GM19099 (cell line): ENCODE data around the gene KIAA1671.

ENCODE experiments used
- POLR2A ChIP-seq: IDR thresholded peaks from 3 replicates; pipeline ENCODE4 v1.6.1; 2011; ENCODE audit warnings: low read depth; ENCODE audit not compliant: insufficient read length; ENCODE audit errors: extremely low read depth

Gene KIAA1671

GRCh38 chr22:25146906-25147641 is 194.6 kb downstream of the KIAA1671 start:
- no peak for TF ChIP-seq POLR2A

GRCh38 chr22:25147642-25147928 is 195.1 kb downstream of the KIAA1671 start:
- no peak for TF ChIP-seq POLR2A

- TF ChIP-seq POLR2A, result no peak
Observed at GRCh38 chr22:25148149-25148691, 195.7 kb downstream of the KIAA1671 start.

- TF ChIP-seq POLR2A, result no peak
Observed at GRCh38 chr22:25149014-25149413, 196.5 kb downstream of the KIAA1671 start.

GRCh38 chr22:25153961-25154666 is 201.6 kb downstream of the KIAA1671 start:
- TF ChIP-seq POLR2A, result no peak

- no peak for TF ChIP-seq POLR2A
Observed at GRCh38 chr22:25154667-25154999, 202.1 kb downstream of the KIAA1671 start.

- TF ChIP-seq POLR2A, result no peak
Observed at GRCh38 chr22:25156736-25157135, 204.2 kb downstream of the KIAA1671 start.

GRCh38 chr22:25159028-25159427 is 206.5 kb downstream of the KIAA1671 start:
- TF ChIP-seq POLR2A, result no peak

- TF ChIP-seq POLR2A, result no peak
Observed at GRCh38 chr22:25160120-25160996, 207.8 kb downstream of the KIAA1671 start.

- TF ChIP-seq POLR2A, result no peak
Observed at GRCh38 chr22:25161017-25161915, 208.8 kb downstream of the KIAA1671 start.

- TF ChIP-seq POLR2A, result no peak
Observed at GRCh38 chr22:25161916-25162530, 209.5 kb downstream of the KIAA1671 start.

GRCh38 chr22:25162561-25162960 is 210.0 kb downstream of the KIAA1671 start:
- no peak for TF ChIP-seq POLR2A

GRCh38 chr22:25165785-25166184 is 213.3 kb downstream of the KIAA1671 start:
- no peak for TF ChIP-seq POLR2A

- no peak for TF ChIP-seq POLR2A
Observed at GRCh38 chr22:25166266-25167040, 213.9 kb downstream of the KIAA1671 start.

GRCh38 chr22:25167082-25167481 is 214.6 kb downstream of the KIAA1671 start:
- TF ChIP-seq POLR2A, result no peak
